Right ventricle myocardium inferior (tissue), 1 donor: ENCODE data around the gene TEX11. TPM values are rescaled to one million over a fixed set of nuclear protein-coding genes. Genes with fewer than 3 reads are reported as not detected.

ENCODE experiments used
- total RNA-seq: library from RNA; stranded (reverse); fragmentation: NEBNext Ultra II Directional; extraction: Animal tissue kit (Norgen Biotek cat#: 25700); gene quantifications from one replicate; pipeline ENCODE4 v1.2.1, GENCODE V29; 2021
- donor health status: DM: no; HTN: yes; CAD: no; lungs with severe emphysema.

Gene TEX11
- total RNA-seq, 1 donor from 2014 or later = not detected

Other genes starting within 250 kb of the TEX11 start
- not detected for gene SLC7A3, start 22.4 kb upstream of the TEX11 start, total RNA-seq
- 49.5 TPM for gene SNX12, start 159.6 kb upstream of the TEX11 start, total RNA-seq
- gene FOXO4, start 187.1 kb upstream of the TEX11 start, total RNA-seq = 52.7 TPM
- gene CXorf65, start 198.0 kb upstream of the TEX11 start, total RNA-seq = not detected
- gene IL2RG, start 202.9 kb upstream of the TEX11 start, total RNA-seq = 2.8 TPM
- 19.4 TPM for gene MED12, start 209.9 kb upstream of the TEX11 start, total RNA-seq
- 0.49 TPM for gene NLGN3, start 236.1 kb upstream of the TEX11 start, total RNA-seq